Esophagus muscularis mucosa (tissue), 3 donors: Measurements from ENCODE around the gene USP9X.

Experiments
- CTCF ChIP-seq, 3 experiments: fragments of 200-600 bp in 2 of 3; fragments of 450-650 bp in 1 of 3; sonication (generic) in 2 of 3; IDR thresholded peaks; one replicate each; pipeline ENCODE4 v1.5.1; 2017 to 2019; ENCODE audit warnings: antibody characterized with exemption in 3 of 3, mild to moderate bottlenecking in 2 of 3, moderate library complexity in 1 of 3
- EP300 ChIP-seq: sonication (generic); formaldehyde crosslinking; IDR thresholded peaks from one replicate; pipeline ENCODE4 v1.6.1; 2017; ENCODE audit warnings: antibody characterized with exemption

- TF ChIP-seq CTCF (IDR thresholded peaks at IDR 0.05) (no peak), EP300 (no peak)
These were observed 31.7 kb downstream of the USP9X start for GRCh38 chrX:41116948-41117347.
